GM20000 (cell line): ENCODE measurements around the gene STX17.
A peak's percentile ranks its signal among the peaks of the same experiment; 100 is the strongest.

Experiments used
- DNase-seq: peaks from one replicate; pipeline ENCODE4 v3.0.0; 2012; ENCODE audit warnings: low spot score
- CTCF ChIP-seq: IDR thresholded peaks from 2 replicates; pipeline ENCODE4 v1.5.1; 2012; ENCODE audit warnings: mild to moderate bottlenecking, control low read depth; ENCODE audit errors: extremely low read depth, missing control alignments

STX17 gene

GRCh38 chr9:99948482-99948881 lies 42.0 kb downstream of the STX17 start:
- TF ChIP-seq CTCF = no peak
- no peak for DNase-seq

GRCh38 chr9:99948896-99949295 lies 42.4 kb downstream of the STX17 start:
- no peak for TF ChIP-seq CTCF
- DNase-seq = no peak

- no peak for DNase-seq
- TF ChIP-seq CTCF = no peak
These were observed 47.5 kb downstream of the STX17 start for GRCh38 chr9:99953861-99954507.

GRCh38 chr9:99954819-99955218 lies 48.4 kb downstream of the STX17 start:
- TF ChIP-seq CTCF = no peak
- peak; percentile 19 for DNase-seq

GRCh38 chr9:99955606-99956005 lies 49.2 kb downstream of the STX17 start:
- no peak for DNase-seq

GRCh38 chr9:99962680-99963261 lies 56.3 kb downstream of the STX17 start:
- DNase-seq = no peak
- no peak for TF ChIP-seq CTCF

More at GRCh38 chr9:99955606-99956005, 49.2 kb downstream of the STX17 start:
- TF ChIP-seq CTCF = no peak

- no peak for TF ChIP-seq CTCF
- DNase-seq = no peak
These were observed 57.9 kb downstream of the STX17 start for GRCh38 chr9:99964336-99964735.
